Putamen (tissue), 1 donor: ENCODE results near the gene OR8B8.
A peak's percentile ranks its signal among the peaks of the same experiment; 100 is the strongest.
"Not testable (repeated sequence)": the region's sequence is repeated elsewhere in the genome, so short reads cannot be mapped to it uniquely, and the experiment has no call there.

Experiments
- DNase-seq: peaks from one replicate; pipeline ENCODE4 v3.0.0-alpha.2; 2016; ENCODE audit warnings: low spot score

Gene OR8B8

GRCh38 chr11:124441519-124441918, 4.0 kb downstream of the OR8B8 start:
- no peak for DNase-seq

GRCh38 chr11:124441081-124441480, 4.4 kb downstream of the OR8B8 start:
- no peak for DNase-seq

GRCh38 chr11:124440608-124441007, 4.9 kb downstream of the OR8B8 start:
- DNase-seq: no peak

GRCh38 chr11:124434699-124435098, 10.8 kb downstream of the OR8B8 start:
- no peak for DNase-seq

- DNase-seq: no peak
Observed at GRCh38 chr11:124429599-124429998, 15.9 kb downstream of the OR8B8 start.

GRCh38 chr11:124424384-124424921, 21.0 kb downstream of the OR8B8 start, which contains the start of gene OR8B4:
TSS of gene OR8B4 (minus strand) at chr11:124424871. CDS start at chr11:124424871, 0 bp downstream.
- no peak for DNase-seq

- no peak for DNase-seq
Observed at GRCh38 chr11:124421043-124421442, 24.5 kb downstream of the OR8B8 start.

GRCh38 chr11:124415356-124415923, 30.1 kb downstream of the OR8B8 start:
- no peak for DNase-seq

GRCh38 chr11:124409906-124410305, 35.6 kb downstream of the OR8B8 start:
- DNase-seq: no peak

GRCh38 chr11:124405581-124405980, 39.9 kb downstream of the OR8B8 start:
- no peak for DNase-seq

- DNase-seq: not testable (repeated sequence)
Observed at GRCh38 chr11:124403186-124403585, 42.3 kb downstream of the OR8B8 start.

GRCh38 chr11:124402326-124402922, 43.1 kb downstream of the OR8B8 start:
- DNase-seq: peak; percentile 42

GRCh38 chr11:124398924-124399323, 46.6 kb downstream of the OR8B8 start, which contains the start of gene OR8B3:
TSS of gene OR8B3 (minus strand) at chr11:124399024. CDS start at chr11:124397351, 1,673 bp downstream.
- no peak for DNase-seq

GRCh38 chr11:124396847-124397246, 48.6 kb downstream of the OR8B8 start:
- DNase-seq: not testable (repeated sequence)

- DNase-seq: no peak
Observed at GRCh38 chr11:124394408-124394807, 51.1 kb downstream of the OR8B8 start.
